MM.1S (cell line): ENCODE results near the gene DDX10.

ENCODE experiments used
- EZH2phosphoT487 ChIP-seq: fragments of 300-600 bp; sonication (generic); IDR thresholded peaks from 2 replicates; pipeline ENCODE4 v1.6.1; 2018; ENCODE audit warnings: antibody characterized with exemption, low read length
- TF ChIP-seq, protein P1 (sequence below): fragments of 300-600 bp; sonication (generic); IDR thresholded peaks from 2 replicates; pipeline ENCODE4 v1.5.1; 2016; ENCODE audit warnings: antibody characterized with exemption, low read length, mixed read lengths

DNA sequence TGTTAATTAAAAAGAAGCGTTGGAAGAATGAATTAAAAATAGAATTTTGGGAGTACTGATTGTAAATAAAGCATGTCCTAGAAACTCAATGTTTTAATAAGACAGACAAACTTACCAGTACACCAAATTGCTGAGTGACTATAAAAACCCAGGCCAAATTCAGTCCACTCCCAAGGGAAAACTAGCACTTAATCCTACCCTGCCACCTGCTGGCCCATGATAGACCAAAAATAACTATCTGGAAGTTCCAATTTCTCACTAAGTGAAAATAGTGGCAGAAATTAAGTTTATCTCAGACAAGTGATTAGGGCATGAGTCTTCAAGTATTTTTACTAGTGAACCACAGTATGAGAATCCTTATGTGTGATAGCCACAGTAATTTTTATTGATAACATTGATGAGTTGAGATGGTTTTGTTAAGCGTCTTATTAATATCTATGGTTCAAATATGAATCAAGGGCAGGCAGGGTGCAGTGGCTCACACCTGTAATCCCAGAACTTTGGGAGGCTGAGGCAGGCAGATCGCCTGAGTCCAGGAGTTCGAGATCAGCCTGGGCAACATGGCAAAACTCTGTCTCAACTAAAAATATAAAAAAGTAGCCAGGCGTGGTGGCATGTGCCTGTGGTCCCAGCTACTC, 9.8 kb upstream of the DDX10 start:
- TF ChIP-seq, protein P1, sequence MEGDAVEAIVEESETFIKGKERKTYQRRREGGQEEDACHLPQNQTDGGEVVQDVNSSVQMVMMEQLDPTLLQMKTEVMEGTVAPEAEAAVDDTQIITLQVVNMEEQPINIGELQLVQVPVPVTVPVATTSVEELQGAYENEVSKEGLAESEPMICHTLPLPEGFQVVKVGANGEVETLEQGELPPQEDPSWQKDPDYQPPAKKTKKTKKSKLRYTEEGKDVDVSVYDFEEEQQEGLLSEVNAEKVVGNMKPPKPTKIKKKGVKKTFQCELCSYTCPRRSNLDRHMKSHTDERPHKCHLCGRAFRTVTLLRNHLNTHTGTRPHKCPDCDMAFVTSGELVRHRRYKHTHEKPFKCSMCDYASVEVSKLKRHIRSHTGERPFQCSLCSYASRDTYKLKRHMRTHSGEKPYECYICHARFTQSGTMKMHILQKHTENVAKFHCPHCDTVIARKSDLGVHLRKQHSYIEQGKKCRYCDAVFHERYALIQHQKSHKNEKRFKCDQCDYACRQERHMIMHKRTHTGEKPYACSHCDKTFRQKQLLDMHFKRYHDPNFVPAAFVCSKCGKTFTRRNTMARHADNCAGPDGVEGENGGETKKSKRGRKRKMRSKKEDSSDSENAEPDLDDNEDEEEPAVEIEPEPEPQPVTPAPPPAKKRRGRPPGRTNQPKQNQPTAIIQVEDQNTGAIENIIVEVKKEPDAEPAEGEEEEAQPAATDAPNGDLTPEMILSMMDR = peak; percentile 69
- TF ChIP-seq EZH2phosphoT487 = no peak
